Mucosa of gallbladder (tissue), 1 donor: ENCODE measurements around the gene ACAN. TPM values are rescaled to one million over a fixed set of nuclear protein-coding genes. Genes with fewer than 3 reads are reported as not detected.

Experiments
- DNase-seq: peaks from one replicate; pipeline ENCODE4 v3.0.0-alpha.2; 2020; ENCODE audit warnings: low spot score
- total RNA-seq: library from RNA; stranded (reverse); gene quantifications from one replicate; pipeline ENCODE4 v1.2.1, GENCODE V29; 2021
- donor health status: DM: no; HTN: no; CAD: no.

ACAN gene
- total RNA-seq, 1 donor from 2014 or later = 0.20 TPM

DNA sequence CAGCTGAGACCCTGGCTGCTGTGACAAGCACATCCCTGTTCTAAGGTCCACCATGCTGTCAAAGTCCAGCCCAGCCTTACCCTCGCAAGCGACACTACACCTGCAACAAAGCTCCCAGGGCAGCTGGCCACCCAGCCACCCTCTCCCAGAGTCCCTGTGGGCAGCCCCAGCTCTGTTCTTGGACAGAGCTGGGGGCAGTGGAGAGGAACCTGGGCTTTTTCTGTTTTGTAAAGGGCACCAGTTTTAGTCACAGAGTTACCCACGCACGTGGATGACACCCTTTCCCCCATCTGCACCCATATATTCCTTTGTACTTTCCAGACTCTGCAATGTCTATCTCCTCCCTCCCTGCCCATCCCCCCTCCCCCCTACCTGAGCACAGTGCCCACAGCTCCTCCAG, 38.9 kb downstream of the ACAN start:
- no peak for DNase-seq

DNA sequence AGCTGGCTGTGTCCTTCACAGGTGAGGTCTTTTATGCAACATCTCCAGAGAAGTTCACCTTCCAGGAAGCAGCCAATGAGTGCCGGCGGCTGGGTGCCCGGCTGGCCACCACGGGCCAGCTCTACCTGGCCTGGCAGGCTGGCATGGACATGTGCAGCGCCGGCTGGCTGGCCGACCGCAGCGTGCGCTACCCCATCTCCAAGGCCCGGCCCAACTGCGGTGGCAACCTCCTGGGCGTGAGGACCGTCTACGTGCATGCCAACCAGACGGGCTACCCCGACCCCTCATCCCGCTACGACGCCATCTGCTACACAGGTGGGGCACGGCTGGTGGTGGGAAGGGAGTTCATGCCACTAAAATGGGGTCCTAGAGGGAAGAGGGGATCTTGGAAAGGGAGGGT, 40.1 kb downstream of the ACAN start:
- DNase-seq = no peak

DNA sequence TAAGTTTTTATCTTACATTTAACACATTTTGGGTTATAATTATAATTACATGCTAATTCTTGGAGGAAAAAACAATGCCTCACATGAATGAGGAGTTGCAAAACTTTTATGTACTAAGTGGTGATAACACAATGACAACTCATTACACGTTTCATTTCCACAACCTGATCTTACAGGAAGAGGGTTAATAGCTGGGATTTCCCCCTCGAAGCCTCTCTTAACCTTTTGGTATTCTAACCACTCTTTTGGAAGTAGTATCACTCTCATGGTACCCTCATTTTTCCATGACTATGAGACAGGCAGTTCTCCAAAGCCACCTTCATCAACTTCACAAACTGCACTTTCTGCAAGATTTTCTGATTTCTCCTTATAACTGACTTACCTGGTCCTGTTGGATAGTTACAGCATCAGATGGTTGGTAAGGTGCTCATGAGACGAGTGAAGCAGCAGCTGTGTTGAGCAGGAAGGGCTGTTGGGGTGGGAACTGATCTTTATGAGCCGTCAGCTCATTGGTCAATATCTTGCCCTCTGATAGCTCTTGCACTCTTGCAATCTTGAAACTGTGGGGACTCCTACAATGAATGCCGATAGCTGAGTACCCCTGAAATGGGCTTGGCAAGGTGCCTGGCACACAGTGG, 41.6 kb downstream of the ACAN start:
- no peak for DNase-seq

- DNase-seq = no peak
Observed at GRCh38 chr15:88845616-88846015, 42.4 kb downstream of the ACAN start.

- DNase-seq = no peak
Observed at GRCh38 chr15:88847144-88847543, 43.9 kb downstream of the ACAN start.

DNA sequence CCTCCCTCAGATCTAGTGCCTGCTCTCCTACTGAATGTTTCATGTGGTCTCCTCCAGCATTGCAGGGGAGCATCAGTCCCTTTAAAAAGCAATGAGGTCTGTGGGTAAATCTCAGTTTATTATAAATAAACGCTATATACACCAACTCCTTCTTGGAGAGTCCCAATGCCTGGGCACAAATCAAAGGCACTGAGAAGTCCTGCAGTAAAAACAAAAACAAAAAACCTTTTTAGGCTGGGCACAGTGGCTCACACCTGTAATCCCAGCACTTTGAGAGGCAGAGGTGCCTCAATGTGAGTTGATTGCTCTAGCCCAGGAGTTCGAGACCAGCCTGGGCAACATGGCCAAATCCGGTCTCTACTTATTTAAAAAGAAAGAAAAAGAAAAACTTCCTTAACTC, 45.0 kb downstream of the ACAN start:
- no peak for DNase-seq

DNA sequence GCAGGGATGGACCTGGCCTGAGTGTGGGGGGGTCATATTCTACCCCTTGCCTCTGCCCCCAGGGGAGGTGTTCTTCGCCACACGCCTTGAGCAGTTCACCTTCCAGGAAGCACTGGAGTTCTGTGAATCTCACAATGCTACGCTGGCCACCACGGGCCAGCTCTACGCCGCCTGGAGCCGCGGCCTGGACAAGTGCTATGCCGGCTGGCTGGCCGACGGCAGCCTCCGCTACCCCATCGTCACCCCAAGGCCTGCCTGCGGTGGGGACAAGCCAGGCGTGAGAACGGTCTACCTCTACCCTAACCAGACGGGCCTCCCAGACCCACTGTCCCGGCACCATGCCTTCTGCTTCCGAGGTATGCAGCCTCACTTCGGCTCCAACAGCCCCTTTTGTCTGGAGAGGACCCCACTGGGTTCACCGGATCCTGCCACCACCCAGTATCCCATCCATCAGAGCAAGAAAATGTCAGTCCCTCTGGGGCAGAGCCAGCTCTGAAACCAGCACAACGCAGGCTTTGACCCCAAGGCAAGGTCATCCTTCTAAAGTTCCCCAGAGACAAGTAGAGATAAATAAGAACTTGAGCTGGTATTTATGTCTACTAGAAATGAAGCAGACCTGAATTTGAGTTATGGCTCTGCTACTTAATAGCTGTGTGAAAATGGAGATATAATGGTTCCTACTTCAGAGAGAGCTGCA, 46.3 kb downstream of the ACAN start:
- DNase-seq = no peak

DNA sequence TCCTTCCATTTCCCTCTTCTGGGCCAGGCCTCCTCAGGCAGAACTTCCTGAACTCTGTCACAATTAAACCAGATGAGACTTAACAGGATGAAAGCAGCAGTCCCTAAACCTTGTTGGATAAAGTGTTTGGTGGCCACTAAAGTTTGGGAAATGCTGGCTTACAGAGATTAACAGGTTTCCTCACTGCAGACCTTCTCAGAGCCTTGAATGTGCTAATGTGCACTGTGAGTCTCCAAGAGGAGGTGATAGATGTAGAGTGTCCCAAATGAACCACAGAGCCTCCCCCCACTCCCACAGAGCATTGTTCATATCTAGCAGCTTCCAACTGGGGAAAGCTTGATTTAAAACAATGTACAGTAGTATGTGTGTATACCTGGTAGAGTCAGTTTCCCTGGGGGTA, 49.2 kb downstream of the ACAN start:
- no peak for DNase-seq

DNA sequence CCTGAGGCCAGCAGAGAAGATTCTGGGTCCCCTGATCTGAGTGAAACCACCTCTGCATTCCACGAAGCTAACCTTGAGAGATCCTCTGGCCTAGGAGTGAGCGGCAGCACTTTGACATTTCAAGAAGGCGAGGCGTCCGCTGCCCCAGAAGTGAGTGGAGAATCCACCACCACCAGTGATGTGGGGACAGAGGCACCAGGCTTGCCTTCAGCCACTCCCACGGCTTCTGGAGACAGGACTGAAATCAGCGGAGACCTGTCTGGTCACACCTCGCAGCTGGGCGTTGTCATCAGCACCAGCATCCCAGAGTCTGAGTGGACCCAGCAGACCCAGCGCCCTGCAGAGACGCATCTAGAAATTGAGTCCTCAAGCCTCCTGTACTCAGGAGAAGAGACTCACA, 55.7 kb downstream of the ACAN start:
- no peak for DNase-seq

- DNase-seq = no peak
Observed at GRCh38 chr15:88859550-88859949, 56.3 kb downstream of the ACAN start.

DNA sequence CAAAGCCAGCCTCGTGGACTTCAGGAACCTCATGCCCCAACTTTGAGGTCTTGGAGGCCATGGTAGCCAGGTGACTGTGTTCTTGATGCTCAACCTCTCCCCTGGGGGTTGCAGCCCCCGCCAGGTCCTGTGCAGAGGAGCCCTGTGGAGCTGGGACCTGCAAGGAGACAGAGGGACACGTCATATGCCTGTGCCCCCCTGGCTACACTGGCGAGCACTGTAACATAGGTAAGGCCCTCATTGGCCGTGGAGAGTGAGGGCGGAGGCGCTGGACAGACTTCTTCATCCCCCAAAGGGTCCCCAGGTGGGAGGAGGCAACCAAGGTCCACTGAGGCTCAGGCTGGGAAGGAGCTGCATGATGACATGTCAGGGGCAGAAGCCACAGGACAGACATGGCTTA, 57.0 kb downstream of the ACAN start:
- DNase-seq = no peak

DNA sequence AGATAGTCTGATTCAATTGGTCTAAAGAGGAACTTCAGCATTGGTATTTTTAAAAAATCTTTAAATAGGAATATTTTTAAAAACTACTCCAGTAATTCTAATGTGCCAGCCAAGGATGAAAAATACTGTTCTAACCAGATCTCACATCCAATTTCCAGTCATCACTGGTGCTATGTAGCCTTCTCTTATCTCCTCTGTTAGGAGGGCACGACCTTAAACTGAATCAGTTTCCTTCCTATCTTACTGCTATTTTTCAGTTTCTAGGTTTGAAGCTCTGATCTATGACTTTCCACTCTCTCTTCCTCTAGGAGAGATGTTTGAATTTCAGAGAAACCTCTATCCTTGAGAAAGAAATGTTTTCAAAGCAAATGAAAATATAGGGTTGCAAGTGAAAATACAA, 60.2 kb downstream of the ACAN start:
- no peak for DNase-seq

- no peak for DNase-seq
Observed at GRCh38 chr15:88864861-88865497, 61.7 kb downstream of the ACAN start.

DNA sequence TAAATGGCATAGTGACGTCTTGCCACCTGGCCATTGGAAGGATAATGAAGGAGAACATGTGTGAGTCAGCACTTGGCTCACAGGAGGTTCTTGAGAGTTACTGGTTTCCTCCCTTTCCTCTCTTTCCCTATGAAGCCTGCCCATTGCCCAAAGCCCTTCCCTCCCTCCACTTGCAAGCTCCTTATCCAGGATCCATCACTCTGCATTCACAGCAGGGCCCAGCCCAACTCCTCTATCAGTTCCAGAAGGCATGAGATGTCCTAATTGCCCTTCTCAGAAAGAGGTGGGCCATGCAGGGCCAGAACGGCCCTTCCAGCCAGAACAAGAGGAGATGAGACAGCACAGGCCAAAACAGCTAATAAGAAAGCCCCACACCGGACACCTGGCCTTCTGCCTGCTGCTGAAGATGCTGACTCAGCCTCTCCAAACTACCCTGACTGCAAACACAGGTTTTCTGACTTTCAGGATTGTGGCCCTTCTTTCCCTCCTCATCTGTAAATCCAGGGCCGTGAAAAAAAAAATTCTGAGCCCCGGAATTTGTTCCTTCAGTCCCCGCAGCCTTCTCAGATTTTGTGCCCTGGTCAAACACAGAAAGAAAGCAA, 62.4 kb downstream of the ACAN start:
- no peak for DNase-seq

GRCh38 chr15:88866295-88866881, 63.2 kb downstream of the ACAN start:
- no peak for DNase-seq

DNA sequence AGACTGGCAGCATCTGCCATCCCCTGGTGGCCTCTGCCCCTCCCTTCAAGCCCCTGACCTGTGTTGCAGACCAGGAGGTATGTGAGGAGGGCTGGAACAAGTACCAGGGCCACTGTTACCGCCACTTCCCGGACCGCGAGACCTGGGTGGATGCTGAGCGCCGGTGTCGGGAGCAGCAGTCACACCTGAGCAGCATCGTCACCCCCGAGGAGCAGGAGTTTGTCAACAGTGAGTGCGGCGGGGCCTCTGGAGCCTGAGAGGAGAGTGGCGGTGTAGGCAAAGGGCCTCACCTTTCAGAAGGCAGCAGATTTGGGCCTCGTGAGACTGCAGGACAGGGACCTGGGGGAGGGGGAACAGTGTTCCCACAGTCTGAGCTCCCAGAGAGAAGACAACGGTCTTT, 68.1 kb downstream of the ACAN start:
- DNase-seq = no peak

- no peak for DNase-seq
Observed at GRCh38 chr15:88872106-88872505, 68.9 kb downstream of the ACAN start.

GRCh38 chr15:88872706-88873105, 69.5 kb downstream of the ACAN start:
- DNase-seq = no peak

- DNase-seq = no peak
Observed at GRCh38 chr15:88873786-88874185, 70.5 kb downstream of the ACAN start.

DNA sequence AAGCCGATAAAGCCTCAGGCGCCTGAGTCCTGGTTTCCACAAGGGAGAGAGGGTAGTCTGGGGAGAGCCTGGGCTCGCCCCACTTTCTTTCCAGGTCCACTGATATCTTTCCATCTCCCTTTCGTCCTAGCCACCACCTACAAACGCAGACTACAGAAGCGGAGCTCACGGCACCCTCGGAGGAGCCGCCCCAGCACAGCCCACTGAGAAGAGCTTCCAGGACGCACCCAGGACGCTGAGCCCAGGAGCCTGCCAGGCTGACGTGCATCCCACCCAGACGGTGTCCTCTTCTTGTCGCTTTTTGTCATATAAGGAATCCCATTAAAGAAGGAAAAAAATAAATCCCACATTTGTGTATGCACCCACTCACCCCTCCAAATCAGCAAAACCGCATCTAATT, 71.0 kb downstream of the ACAN start:
- DNase-seq = no peak

GRCh38 chr15:88874684-88875083, 71.4 kb downstream of the ACAN start:
- DNase-seq = no peak

DNA sequence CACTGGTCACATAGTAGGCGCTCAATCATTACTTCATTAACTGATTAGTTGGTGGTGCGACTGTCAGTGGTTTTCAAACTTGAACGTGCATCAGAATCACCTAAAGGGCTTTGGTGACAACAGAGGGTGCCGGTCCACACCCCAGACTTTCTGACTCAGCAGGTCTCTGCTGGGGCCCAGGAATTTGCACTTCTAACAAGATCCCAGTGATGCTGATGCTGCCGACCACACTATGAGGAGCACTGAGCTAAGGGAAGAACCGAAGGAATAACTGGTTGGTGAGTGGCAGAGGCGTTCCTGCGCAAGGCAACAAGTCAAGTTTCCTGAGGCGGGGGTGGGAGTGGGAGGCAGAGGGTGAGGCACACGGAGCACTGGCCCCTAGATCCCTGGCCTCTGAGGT, 73.3 kb downstream of the ACAN start:
- no peak for DNase-seq

- DNase-seq = no peak
Observed at GRCh38 chr15:88877415-88877814, 74.2 kb downstream of the ACAN start.
